ENCODE data around the gene ATAT1.

- TF ChIP-seq CTCF (IDR thresholded peaks at IDR 0.05) (no peak), POLR2A (IDR thresholded peaks at IDR 0.05) (no peak)
These were observed 11.3 kb upstream of the ATAT1 start for GRCh38 chr6:30615219-30615957.

Measured in adrenal gland (tissue), 5 donors.